ENCODE data around the gene XYLB.
"Not testable (repeated sequence)": the region's sequence is repeated elsewhere in the genome, so short reads cannot be mapped to it uniquely, and the experiment has no call there.

XYLB gene

GRCh38 chr3:38346587-38347410, at the start of gene XYLB:
Gene XYLB, plus strand, starts transcription at chr3:38346785. Its CDS starts 84 bp downstream, at chr3:38346869.
- peak; percentile 19 to 71 (median 56) for DNase-seq

- DNase-seq: not testable (repeated sequence)
Measured at GRCh38 chr3:38297053-38297452, 49.5 kb upstream of the XYLB start.

- DNase-seq: no peak
Measured at GRCh38 chr3:38297537-38297936, 49.0 kb upstream of the XYLB start.

GRCh38 chr3:38297947-38298711, 48.5 kb upstream of the XYLB start:
- no peak for DNase-seq

- no peak for DNase-seq
Measured at GRCh38 chr3:38306941-38307340, 39.6 kb upstream of the XYLB start.

GRCh38 chr3:38307599-38307998, 39.0 kb upstream of the XYLB start:
- DNase-seq: no peak

- no peak for DNase-seq
Measured at GRCh38 chr3:38308456-38308855, 38.1 kb upstream of the XYLB start.

- no peak for DNase-seq
Measured at GRCh38 chr3:38311476-38311875, 35.1 kb upstream of the XYLB start.

GRCh38 chr3:38311941-38312340, 34.6 kb upstream of the XYLB start:
- DNase-seq: no peak

- no peak for DNase-seq
Measured at GRCh38 chr3:38312356-38312755, 34.2 kb upstream of the XYLB start.

GRCh38 chr3:38313263-38313662, 33.3 kb upstream of the XYLB start:
- DNase-seq: no peak

- DNase-seq: no peak
Measured at GRCh38 chr3:38313695-38314094, 32.9 kb upstream of the XYLB start.

GRCh38 chr3:38314112-38314763, 32.3 kb upstream of the XYLB start:
- no peak for DNase-seq

- no peak for DNase-seq
Measured at GRCh38 chr3:38314764-38315487, 31.7 kb upstream of the XYLB start.

GRCh38 chr3:38315488-38316230, 30.9 kb upstream of the XYLB start:
- no peak for DNase-seq

GRCh38 chr3:38316356-38317191, 30.0 kb upstream of the XYLB start:
- DNase-seq: no peak

- no peak for DNase-seq
Measured at GRCh38 chr3:38317192-38317759, 29.3 kb upstream of the XYLB start.

- DNase-seq: no peak
Measured at GRCh38 chr3:38318766-38319671, 27.6 kb upstream of the XYLB start.

GRCh38 chr3:38320638-38321037, 25.9 kb upstream of the XYLB start:
- DNase-seq: not testable (repeated sequence)

GRCh38 chr3:38323060-38323459, 23.5 kb upstream of the XYLB start:
- no peak for DNase-seq
